Raji (cell line): ENCODE data around the gene SLC15A2.

ENCODE experiments used
- POLR2A ChIP-seq: IDR thresholded peaks from 2 replicates; pipeline ENCODE4 v1.6.1; 2011; ENCODE audit warnings: low read depth, low read length, control low read depth; ENCODE audit not compliant: insufficient read depth

SLC15A2 gene

DNA sequence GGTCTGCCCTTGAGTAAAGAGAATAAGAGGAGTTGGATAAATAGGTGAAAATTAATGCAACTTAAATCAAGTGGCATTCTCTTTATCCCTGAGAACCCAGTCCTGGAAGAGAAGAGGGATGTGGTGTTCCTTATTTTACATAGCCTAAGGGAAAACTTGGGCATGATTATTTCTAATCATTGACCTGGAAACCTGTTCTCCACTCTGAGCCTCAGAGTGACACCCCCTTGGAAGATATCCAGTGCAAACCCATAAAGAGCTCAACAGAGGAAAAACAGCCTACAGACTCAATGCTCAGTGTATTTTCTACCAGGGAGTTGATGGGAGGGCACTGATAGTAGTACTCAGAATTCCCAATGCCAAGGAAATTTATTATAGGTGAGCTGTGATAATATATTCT, 22.0 kb downstream of the SLC15A2 start:
- TF ChIP-seq POLR2A = no peak

DNA sequence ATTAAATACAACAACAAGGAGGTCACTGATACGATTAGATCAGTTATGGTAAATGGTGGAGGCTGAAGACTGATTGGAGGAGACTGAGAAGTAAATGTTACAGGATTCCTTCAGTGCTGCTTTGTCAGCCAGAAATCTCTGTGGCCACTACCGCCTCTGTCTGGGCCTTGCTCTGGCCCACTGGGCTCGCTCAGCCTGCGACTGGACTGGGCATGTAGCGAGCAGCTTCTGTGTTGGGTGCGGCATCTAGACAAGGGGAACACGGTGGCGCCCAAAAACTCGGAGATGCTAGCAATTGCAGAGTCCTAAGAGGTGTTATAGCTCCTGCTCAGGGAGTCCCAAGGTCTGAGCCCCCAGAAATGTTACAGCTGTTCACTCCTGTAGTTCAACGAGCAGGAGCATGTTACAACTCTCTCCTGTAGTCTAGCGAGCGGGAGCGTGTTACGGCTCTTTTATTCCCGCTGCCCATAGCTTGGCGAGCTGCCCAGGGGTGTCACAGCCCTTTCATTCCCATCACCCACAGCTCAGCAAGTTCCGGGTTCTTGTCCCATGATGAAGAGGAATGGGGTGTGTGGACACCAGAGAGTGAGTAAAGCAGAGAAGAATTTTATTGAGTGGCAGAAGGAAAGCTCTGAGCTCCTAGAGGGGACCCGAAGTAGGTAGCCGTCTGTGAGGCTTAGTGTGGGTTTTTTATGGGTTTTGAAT, 24.7 kb downstream of the SLC15A2 start:
- no peak for TF ChIP-seq POLR2A

DNA sequence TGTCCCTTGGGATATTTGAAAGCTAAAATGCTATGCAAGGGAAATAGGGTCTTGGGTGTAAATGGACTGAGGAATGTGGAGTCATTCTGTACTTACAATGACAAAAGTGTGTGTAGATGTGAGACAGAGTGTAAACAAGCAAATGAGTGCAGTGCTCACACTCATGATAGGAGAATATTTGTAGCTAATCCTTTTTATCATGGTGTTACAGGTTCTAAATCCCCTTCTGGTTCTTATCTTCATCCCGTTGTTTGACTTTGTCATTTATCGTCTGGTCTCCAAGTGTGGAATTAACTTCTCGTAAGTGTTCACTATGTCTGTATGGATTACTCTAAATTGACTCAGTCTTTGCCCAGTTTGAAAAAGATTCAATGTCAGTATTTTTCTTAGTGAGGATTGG, 30.5 kb downstream of the SLC15A2 start:
- no peak for TF ChIP-seq POLR2A

GRCh38 chr3:121926380-121926779, 32.2 kb downstream of the SLC15A2 start:
- no peak for TF ChIP-seq POLR2A

DNA sequence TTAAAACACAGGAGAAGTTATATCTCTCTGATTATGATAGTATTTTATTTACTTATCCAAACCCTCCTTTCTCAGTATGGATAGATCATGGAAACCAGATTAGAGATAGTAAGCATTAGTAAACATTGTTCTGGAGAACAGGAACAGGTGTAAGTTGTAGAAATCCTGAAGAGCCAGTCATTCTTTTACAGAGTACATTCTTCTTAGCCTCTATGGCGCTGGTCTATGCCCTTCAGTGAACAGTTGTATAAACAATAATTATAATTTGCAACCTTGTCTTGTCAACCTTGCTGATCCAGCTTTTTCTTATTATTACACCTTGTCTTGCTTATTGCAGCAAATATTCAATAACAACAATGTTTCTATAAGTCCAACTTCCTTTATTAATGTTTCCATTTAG, 47.4 kb downstream of the SLC15A2 start:
- TF ChIP-seq POLR2A = no peak

DNA sequence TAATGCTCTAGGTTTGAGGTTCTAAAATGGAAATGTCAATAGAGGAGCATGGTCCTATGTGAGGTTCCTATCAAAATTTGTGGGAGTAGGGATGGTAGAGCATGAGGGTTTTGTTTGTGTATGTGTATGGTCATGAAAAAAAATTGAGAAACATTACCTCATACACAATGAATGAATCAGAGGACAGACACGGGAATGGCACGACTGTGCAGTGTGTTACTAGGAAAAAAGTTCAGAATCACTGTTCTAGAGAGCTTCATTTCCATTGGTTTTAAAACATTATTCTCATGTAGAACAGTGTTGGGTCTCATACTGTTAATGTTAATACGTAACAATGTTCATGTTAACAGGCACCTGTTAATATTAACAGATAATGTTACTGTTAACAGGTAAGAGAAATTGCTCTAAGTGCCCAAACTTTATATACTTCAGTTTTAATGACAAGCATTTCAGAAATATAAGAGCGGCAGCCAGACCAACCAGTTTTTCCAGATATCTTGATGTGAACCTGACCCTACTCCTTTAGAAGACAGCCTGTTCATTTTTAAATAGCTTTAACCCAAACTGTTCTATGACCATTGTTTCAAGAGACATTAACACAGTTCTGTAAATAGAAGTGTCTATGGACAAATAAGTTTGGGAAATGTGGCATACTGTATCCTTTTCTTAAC, 48.0 kb downstream of the SLC15A2 start:
- no peak for TF ChIP-seq POLR2A

- TF ChIP-seq POLR2A = no peak
Observed at GRCh38 chr3:121943431-121943830, 49.2 kb downstream of the SLC15A2 start.

DNA sequence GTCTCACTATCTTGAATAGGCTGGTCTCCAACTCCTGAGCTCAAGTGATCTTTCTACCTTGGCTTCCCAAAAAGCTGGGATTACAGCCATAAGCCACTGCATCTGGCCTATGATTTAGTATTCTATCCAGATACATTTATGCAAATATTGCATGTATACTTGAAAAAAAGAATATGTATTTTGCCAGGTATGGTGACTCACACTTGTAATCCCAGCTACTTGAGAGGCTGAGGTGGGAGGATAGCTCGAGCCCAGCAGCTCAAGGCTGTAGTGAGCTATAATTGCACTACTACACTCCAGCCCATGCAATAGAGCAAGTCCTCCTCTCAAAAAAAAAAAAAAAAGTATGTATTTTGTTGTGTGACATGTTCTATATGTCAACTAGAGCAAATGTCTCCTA, 54.4 kb downstream of the SLC15A2 start:
- no peak for TF ChIP-seq POLR2A

GRCh38 chr3:121951291-121951919, 57.2 kb downstream of the SLC15A2 start:
- TF ChIP-seq POLR2A = no peak

GRCh38 chr3:121956363-121956762, 62.2 kb downstream of the SLC15A2 start:
- TF ChIP-seq POLR2A = no peak

DNA sequence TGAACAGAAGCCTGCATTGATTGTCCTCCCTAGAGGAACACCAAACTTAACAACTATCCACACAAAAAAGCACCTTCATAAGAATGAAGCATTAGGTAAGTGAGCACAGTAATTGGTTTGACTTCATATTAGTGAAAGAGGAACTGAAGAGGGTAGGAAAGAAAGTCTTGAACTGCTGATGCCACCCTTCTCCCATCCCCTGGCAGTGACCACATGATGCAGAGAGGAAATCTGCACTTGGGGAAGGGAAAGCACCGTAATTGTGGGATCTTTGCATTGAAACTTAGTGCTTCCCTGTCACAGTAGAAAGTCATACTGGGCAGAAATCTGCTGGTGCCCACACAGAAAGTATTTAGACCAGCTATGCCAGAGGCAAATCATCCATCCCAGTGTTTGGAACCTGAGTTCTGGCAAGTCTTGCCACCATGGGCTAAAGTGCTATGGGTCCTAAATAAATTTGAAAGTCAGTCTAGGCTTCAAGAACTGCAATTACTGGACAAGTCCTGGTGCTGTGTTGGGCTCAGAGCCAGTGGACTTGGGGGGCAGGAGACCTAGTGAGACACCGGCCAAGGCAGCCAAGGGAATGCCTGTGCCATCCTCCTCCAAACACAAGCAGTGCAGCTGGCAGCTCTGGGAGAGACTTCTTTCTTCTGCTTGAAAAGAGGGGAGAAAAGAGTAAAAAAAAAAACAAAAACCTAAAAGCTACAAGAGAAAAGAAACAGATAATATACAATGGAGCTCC, 63.6 kb downstream of the SLC15A2 start:
- TF ChIP-seq POLR2A = no peak

DNA sequence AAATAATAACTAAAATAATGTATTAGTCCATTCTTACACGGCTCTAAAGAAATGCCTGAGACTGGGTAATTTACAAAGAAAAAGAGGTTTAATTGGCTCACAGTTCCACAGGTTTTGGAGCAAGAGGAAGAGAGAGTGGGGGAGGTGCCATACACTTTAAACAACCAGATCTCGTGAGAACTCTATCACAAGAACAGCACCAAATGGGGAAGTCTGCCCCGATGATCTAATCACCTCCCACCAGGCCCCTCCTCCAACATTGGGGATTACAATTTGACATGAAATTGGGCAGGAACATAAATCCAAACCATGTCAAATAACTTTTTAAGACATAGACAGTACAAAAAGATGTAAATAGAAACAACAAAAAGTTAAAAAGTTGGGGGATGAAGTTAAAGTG, 64.6 kb downstream of the SLC15A2 start:
- TF ChIP-seq POLR2A = no peak

GRCh38 chr3:121961283-121961682, 67.1 kb downstream of the SLC15A2 start:
- TF ChIP-seq POLR2A = no peak

DNA sequence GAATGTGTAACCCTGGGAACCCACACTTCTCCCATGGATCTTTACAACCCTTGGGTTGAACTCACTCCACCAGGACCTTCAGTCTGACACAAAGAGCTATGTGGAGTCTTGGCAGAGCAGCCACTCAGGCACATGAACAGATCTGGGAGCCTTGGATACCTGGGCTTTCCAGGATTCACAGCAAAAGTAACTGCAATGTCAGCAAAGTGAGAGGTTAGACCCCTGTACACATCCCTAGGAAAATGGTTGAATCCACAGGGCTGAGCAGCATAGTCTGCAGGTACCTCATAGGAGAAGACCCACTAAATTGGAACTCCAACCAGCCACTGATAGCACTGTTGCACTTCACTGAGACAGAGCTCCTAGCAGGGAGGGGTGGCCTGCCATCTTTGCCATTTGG, 68.2 kb downstream of the SLC15A2 start:
- no peak for TF ChIP-seq POLR2A

DNA sequence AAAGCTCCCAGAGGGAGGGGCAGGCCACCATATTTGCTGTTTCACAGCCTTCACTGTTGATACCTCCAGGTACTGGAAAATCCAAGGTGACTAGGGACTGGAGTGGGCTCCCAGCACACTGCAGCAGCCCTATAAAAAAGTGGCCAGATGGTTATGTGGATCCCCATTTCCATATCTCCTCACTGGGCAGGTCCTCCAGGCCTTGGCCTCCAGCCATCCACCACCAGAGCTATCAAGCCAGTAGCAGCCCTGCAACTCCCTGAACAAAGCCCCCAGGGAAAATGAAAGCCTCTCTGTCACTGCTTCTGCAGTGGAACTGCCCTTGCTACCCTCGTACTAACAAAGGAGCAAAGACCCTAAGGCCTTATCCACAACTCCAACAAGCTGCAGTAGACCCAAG, 69.4 kb downstream of the SLC15A2 start:
- no peak for TF ChIP-seq POLR2A

GRCh38 chr3:121969631-121970030, 75.4 kb downstream of the SLC15A2 start:
- TF ChIP-seq POLR2A = no peak
